Measurements from ENCODE around the gene CTSV.

GRCh38 chr9:97077452-97078295, 38.7 kb upstream of the CTSV start:
- TF ChIP-seq, protein P1, sequence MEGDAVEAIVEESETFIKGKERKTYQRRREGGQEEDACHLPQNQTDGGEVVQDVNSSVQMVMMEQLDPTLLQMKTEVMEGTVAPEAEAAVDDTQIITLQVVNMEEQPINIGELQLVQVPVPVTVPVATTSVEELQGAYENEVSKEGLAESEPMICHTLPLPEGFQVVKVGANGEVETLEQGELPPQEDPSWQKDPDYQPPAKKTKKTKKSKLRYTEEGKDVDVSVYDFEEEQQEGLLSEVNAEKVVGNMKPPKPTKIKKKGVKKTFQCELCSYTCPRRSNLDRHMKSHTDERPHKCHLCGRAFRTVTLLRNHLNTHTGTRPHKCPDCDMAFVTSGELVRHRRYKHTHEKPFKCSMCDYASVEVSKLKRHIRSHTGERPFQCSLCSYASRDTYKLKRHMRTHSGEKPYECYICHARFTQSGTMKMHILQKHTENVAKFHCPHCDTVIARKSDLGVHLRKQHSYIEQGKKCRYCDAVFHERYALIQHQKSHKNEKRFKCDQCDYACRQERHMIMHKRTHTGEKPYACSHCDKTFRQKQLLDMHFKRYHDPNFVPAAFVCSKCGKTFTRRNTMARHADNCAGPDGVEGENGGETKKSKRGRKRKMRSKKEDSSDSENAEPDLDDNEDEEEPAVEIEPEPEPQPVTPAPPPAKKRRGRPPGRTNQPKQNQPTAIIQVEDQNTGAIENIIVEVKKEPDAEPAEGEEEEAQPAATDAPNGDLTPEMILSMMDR (conservative IDR thresholded peaks at IDR 0.05; ENCODE audit: low read depth, low read length) = no peak
- no peak for TF ChIP-seq EZH2 (IDR thresholded peaks at IDR 0.05; ENCODE audit: low read length, unreplicated experiment)

Data from PC-3 (cell line).